Endothelial cell of umbilical vein (primary cell): ENCODE data around the gene DCC. TPM values are rescaled to one million over a fixed set of nuclear protein-coding genes. Genes with fewer than 3 reads are reported as not detected.

ENCODE experiments used
- BruUV-seq: library from RNA; stranded (reverse); fragments of 400-500 nt; replicated peaks from 2 replicates; lab custom pipeline; 2021; lab: Mats Ljungman, UMichigan
- CTCF ChIA-PET: fragments of 300-600, 350-600 bp; sonication (Branson Sonifier 250); formaldehyde crosslinking; loops from one replicate; lab custom pipeline; 2021; ENCODE audit warnings: antibody characterized with exemption, inconsistent platforms; lab: Charles Lee
- POLR2A ChIA-PET: fragments of 300-600, 350-600 bp; sonication (Branson Sonifier 250); formaldehyde crosslinking; loops from one replicate; lab custom pipeline; 2021; ENCODE audit warnings: antibody characterized with exemption, inconsistent platforms; lab: Charles Lee
- DNase-seq: peaks from one replicate; pipeline ENCODE4 v3.0.0-alpha.2; 2011; ENCODE audit warnings: low read depth, low spot score
- FAIRE-seq: peaks from 2 replicates; lab custom pipeline; 2011; peaks lifted over from hg19 to GRCh38; lab: Jason Lieb, UNC
- H2AFZ ChIP-seq: 2 replicates; pipeline ENCODE4 v1.6.0; 2012; ENCODE audit warnings: low read depth, low read length, control low read depth, inconsistent platforms
- H3K27ac ChIP-seq: 2 replicates; pipeline ENCODE4 v1.5.1; 2011; ENCODE audit warnings: low read depth, mild to moderate bottlenecking, control low read depth, low read length, moderate library complexity; ENCODE audit not compliant: insufficient read depth
- H3K27me3 ChIP-seq, 2 experiments: 2 replicates each; pipeline versions ENCODE4 v1.6.0 to v1.6.1; 2011; ENCODE audit warnings: low read length in 2 of 2, mixed read lengths in 1 of 2; ENCODE audit not compliant: control insufficient read depth in 2 of 2, insufficient read depth in 2 of 2
- H3K36me3 ChIP-seq, 2 experiments: 2 replicates in 1 of 2; 3 replicates in 1 of 2; pipeline ENCODE4 v1.5.1; 2011; ENCODE audit warnings: low read length in 2 of 2, mild to moderate bottlenecking in 1 of 2, moderate library complexity in 1 of 2; ENCODE audit not compliant: control insufficient read depth in 2 of 2, insufficient read depth in 2 of 2; ENCODE audit errors: extremely low read depth in 1 of 2
- H3K4me1 ChIP-seq: 3 replicates; pipeline ENCODE4 v1.5.1; 2011; ENCODE audit warnings: mild to moderate bottlenecking, low read length; ENCODE audit not compliant: control insufficient read depth, insufficient read depth; ENCODE audit errors: extremely low read depth
- H3K4me2 ChIP-seq: 2 replicates; pipeline ENCODE4 v1.6.1; 2011; ENCODE audit warnings: low read length, control low read depth, mixed read lengths; ENCODE audit not compliant: insufficient read depth
- H3K4me3 ChIP-seq, 3 experiments: fragments of 200-600 bp in 1 of 3; sonication (generic), shearing (Covaris generic) in 1 of 3; replicated peaks in 1 of 3; 2 replicates each; pipeline ENCODE4 v1.5.1; 2011 to 2016; ENCODE audit warnings: control low read depth in 3 of 3, low read length in 3 of 3, mild to moderate bottlenecking in 2 of 3, inconsistent platforms in 1 of 3, low read depth in 1 of 3, moderate library complexity in 1 of 3; ENCODE audit not compliant: insufficient read depth in 1 of 3
- H3K79me2 ChIP-seq: 2 replicates; pipeline ENCODE4 v1.6.0; 2012; ENCODE audit warnings: low read length, inconsistent platforms; ENCODE audit not compliant: control insufficient read depth, insufficient read depth
- H3K9ac ChIP-seq: replicated peaks from 2 replicates; pipeline ENCODE3; 2011; ENCODE audit warnings: low read length, control low read depth; ENCODE audit not compliant: insufficient read depth; ENCODE audit errors: extremely low read depth
- H3K9me1 ChIP-seq: replicated peaks from 3 replicates; pipeline ENCODE4 v1.6.0; 2011; ENCODE audit warnings: mild to moderate bottlenecking, low read length; ENCODE audit not compliant: control insufficient read depth, insufficient read depth; ENCODE audit errors: extremely low read depth
- H3K9me3 ChIP-seq: replicated peaks from 2 replicates; pipeline ENCODE4 v1.5.1; 2012; ENCODE audit warnings: low read length, inconsistent platforms; ENCODE audit not compliant: control insufficient read depth, insufficient read depth
- H4K20me1 ChIP-seq: replicated peaks from 2 replicates; pipeline ENCODE3; 2011; ENCODE audit warnings: mild to moderate bottlenecking, low read length; ENCODE audit not compliant: control insufficient read depth, insufficient read depth; ENCODE audit errors: extremely low read depth
- EZH2 ChIP-seq: IDR thresholded peaks from 2 replicates; pipeline ENCODE4 v1.6.1; 2012; ENCODE audit warnings: borderline replicate concordance, low read depth, mild to moderate bottlenecking, moderate library complexity, low read length, inconsistent platforms; ENCODE audit not compliant: severe bottlenecking
- FOS ChIP-seq: IDR thresholded peaks from 2 replicates; pipeline ENCODE4 v1.6.1; 2011; ENCODE audit warnings: mild to moderate bottlenecking, low read length, moderate library complexity, borderline replicate concordance; ENCODE audit not compliant: insufficient read depth
- GATA2 ChIP-seq: IDR thresholded peaks from 2 replicates; pipeline ENCODE4 v1.7.0; 2011; ENCODE audit warnings: low read depth, mild to moderate bottlenecking, moderate library complexity, mixed read lengths, low read length; ENCODE audit not compliant: insufficient read length, insufficient read depth
- JUN ChIP-seq: IDR thresholded peaks from 2 replicates; pipeline ENCODE4 v1.6.1; 2011; ENCODE audit warnings: borderline replicate concordance, low read depth; ENCODE audit not compliant: insufficient read length, insufficient read depth
- MYC ChIP-seq: IDR thresholded peaks from one replicate; pipeline ENCODE4 v1.6.1; 2011; ENCODE audit warnings: mild to moderate bottlenecking, low read depth, low read length
- POLR2A ChIP-seq: IDR thresholded peaks from 2 replicates; pipeline ENCODE4 v1.6.1; 2012; ENCODE audit warnings: low read depth, mild to moderate bottlenecking, control low read depth, low read length
- POLR2AphosphoS5 ChIP-seq: IDR thresholded peaks from 2 replicates; pipeline ENCODE4 v1.6.1; 2012; ENCODE audit warnings: low read depth, mild to moderate bottlenecking, control low read depth, low read length, moderate library complexity; ENCODE audit not compliant: insufficient read depth
- dilution Hi-C: fragments of 300-500 bp; cut with MboI; formaldehyde crosslinking; loops from one replicate; pipeline ENCODE4 v1.15.0; 2019; ENCODE audit warnings: low sequenced_read_pairs; ENCODE audit not compliant: extremely low pct_ligation_motif_present
- intact Hi-C: fragments of 100-400 bp; cut with micrococcal nuclease; formaldehyde crosslinking; loops from one replicate; pipeline ENCODE4 v1.10.0; 2022
- polyA plus RNA-seq, 4 experiments: library from polyadenylated mRNA; depleted of rRNA in 3 of 4; stranded (reverse) in 3 of 4; unstranded in 1 of 4; fragments of >200 nt; gene quantifications; 2 replicates each; pipeline versions ENCODE4 v1.2.1 to v1.2.3, GENCODE V29; 2011 to 2012; ENCODE audit warnings: missing spikeins in 1 of 4
- total RNA-seq: library from RNA; stranded (reverse); gene quantifications from 2 replicates; pipeline ENCODE4 v1.2.3, GENCODE V29; 2021
- TF ChIP-seq, protein P1 (sequence below), 2 donors: IDR thresholded peaks; 1 replicate in 1 of 2; 2 replicates in 1 of 2; pipeline ENCODE4 v1.5.1; 2011; ENCODE audit warnings: low read length in 2 of 2, mild to moderate bottlenecking in 2 of 2, moderate library complexity in 2 of 2, control low read depth in 1 of 2, inconsistent platforms in 1 of 2, low read depth in 1 of 2; ENCODE audit not compliant: insufficient read depth in 1 of 2; ENCODE audit errors: extremely low read depth in 1 of 2
- TF ChIP-seq, protein P2 (sequence below): IDR thresholded peaks from 2 replicates; pipeline ENCODE4 v1.6.1; 2011; ENCODE audit not compliant: insufficient read depth, insufficient read length

Gene DCC
- total and polyA plus RNA-seq, 2 donors (not counting 3 experiments of a cell fraction or from before 2014, with no cell fraction given) = not detected

DNA sequence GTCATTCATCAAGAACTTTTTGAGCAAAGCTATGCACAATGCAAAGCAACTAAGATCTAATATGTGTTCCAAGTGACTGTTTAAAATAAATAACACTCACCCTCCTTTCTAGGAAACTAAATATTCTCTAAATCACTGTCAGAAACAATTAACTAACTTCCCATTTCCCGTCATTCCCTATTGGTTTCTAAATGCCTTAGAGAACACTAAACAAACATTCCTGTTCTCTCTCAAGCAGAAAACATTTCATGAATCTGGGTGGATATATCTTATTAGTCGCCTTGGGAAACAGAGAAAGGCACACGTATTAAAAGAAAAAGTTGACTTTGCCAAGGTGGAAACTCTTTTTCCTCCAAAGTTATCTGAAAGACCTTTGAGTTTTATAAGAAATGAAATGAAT, 1149.3 kb downstream of the DCC start:
- Histone ChIP-seq H3K9me3 (no peaks in the 10 kb centered on the region), H3K4me1 (no peaks in the 10 kb centered on the region), H3K36me3 (no peaks in the 10 kb centered on the region), H2AFZ (no peak overlapping the region), H3K4me2 (no peak overlapping the region), H4K20me1 (no peaks in the 10 kb centered on the region), H3K79me2 (no peaks in the 10 kb centered on the region), H3K9me1 (no peaks in the 10 kb centered on the region), H3K9ac (no peak overlapping the region), H3K4me3 (no peak overlapping the region), H3K27me3 (no peaks in the 10 kb centered on the region), H3K27ac (no peak overlapping the region)
- intact Hi-C loops (no loop called here), dilution Hi-C loops (no loop called here)
- no peak for TF ChIP-seq FOS
- TF ChIP-seq MYC = no peak
- no peak for TF ChIP-seq JUN
- TF ChIP-seq POLR2AphosphoS5 = no peak
- TF ChIP-seq, protein P1, sequence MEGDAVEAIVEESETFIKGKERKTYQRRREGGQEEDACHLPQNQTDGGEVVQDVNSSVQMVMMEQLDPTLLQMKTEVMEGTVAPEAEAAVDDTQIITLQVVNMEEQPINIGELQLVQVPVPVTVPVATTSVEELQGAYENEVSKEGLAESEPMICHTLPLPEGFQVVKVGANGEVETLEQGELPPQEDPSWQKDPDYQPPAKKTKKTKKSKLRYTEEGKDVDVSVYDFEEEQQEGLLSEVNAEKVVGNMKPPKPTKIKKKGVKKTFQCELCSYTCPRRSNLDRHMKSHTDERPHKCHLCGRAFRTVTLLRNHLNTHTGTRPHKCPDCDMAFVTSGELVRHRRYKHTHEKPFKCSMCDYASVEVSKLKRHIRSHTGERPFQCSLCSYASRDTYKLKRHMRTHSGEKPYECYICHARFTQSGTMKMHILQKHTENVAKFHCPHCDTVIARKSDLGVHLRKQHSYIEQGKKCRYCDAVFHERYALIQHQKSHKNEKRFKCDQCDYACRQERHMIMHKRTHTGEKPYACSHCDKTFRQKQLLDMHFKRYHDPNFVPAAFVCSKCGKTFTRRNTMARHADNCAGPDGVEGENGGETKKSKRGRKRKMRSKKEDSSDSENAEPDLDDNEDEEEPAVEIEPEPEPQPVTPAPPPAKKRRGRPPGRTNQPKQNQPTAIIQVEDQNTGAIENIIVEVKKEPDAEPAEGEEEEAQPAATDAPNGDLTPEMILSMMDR (IDR thresholded peaks at IDR 0.05; ENCODE audit: extremely low read depth in 1 of 2, insufficient read depth in 1 of 2, low read depth in 1 of 2, low read length in 2 of 2) = no peak
- TF ChIP-seq POLR2A = no peak
- TF ChIP-seq EZH2 = no peak
- TF ChIP-seq, protein P2, sequence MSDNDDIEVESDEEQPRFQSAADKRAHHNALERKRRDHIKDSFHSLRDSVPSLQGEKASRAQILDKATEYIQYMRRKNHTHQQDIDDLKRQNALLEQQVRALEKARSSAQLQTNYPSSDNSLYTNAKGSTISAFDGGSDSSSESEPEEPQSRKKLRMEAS = no peak
- no peak for TF ChIP-seq GATA2
- DNase-seq (no peak), FAIRE-seq (no peak)
- POLR2A ChIA-PET = no interaction called here
- BruUV-seq = no TSS peak
- CTCF ChIA-PET = no interaction called here
